Esophagus squamous epithelium (tissue), 5 donors: ENCODE measurements around the gene LTB4R2. TPM values are rescaled to one million over a fixed set of nuclear protein-coding genes. Genes with fewer than 3 reads are reported as not detected.
"Not testable (repeated sequence)": the region's sequence is repeated elsewhere in the genome, so short reads cannot be mapped to it uniquely, and the experiment has no call there.

Experiments
- DNase-seq: peaks from one replicate; lab custom pipeline; 2025; lab: John Stamatoyannopoulos, UW
- H3K27ac ChIP-seq, 4 donors: fragments of 200-600 bp; sonication (generic); one replicate each; pipeline ENCODE4 v1.5.1; 2016 to 2019; ENCODE audit warnings: mild to moderate bottlenecking in 1 of 4
- H3K27me3 ChIP-seq, 4 donors: fragments of 200-600 bp; sonication (generic); 1 replicate in 3 of 4; 2 replicates in 1 of 4; pipeline versions ENCODE4 v1.5.1 to v1.6.0; 2017 to 2021; ENCODE audit warnings: antibody characterized with exemption in 1 of 4
- H3K36me3 ChIP-seq, 3 donors: fragments of 200-600 bp; sonication (generic); one replicate each; pipeline ENCODE4 v1.5.1; 2016 to 2019
- H3K4me1 ChIP-seq, 3 donors: fragments of 200-600 bp; sonication (generic); one replicate each; pipeline ENCODE4 v1.5.1; 2017 to 2019
- H3K4me3 ChIP-seq, 4 donors: fragments of 200-600 bp; sonication (generic); 1 replicate in 3 of 4; 2 replicates in 1 of 4; pipeline ENCODE4 v1.5.1; 2016 to 2019; ENCODE audit warnings: mild to moderate bottlenecking in 2 of 4, moderate library complexity in 1 of 4
- H3K9me3 ChIP-seq, 3 donors: fragments of 200-600 bp; sonication (generic); one replicate each; pipeline ENCODE4 v1.5.1; 2016 to 2019
- CTCF ChIP-seq, 6 experiments: fragments of 450-650 bp in 4 of 6; fragments of 200-600 bp in 2 of 6; sonication (generic) in 2 of 6; IDR thresholded peaks; one replicate each; pipeline ENCODE4 v1.5.1; 2016 to 2019; ENCODE audit warnings: antibody characterized with exemption in 6 of 6, mild to moderate bottlenecking in 4 of 6, moderate library complexity in 4 of 6
- POLR2A ChIP-seq, 4 donors: fragments of 450-650 bp; IDR thresholded peaks; one replicate each; pipeline ENCODE4 v1.6.1; 2017; ENCODE audit warnings: antibody characterized with exemption in 4 of 4, mild to moderate bottlenecking in 4 of 4, moderate library complexity in 3 of 4
- WGBS, 2 donors: methylation state at CpG; one replicate each; pipeline ENCODE4 v1.1.5; 2018; 5-methylcytosine and 5-hydroxymethylcytosine counted together
- intact Hi-C: fragments of 100-400 bp; cut with DNase I; formaldehyde crosslinking; loops from one replicate; pipeline ENCODE4 v1.15.0; 2022
- total RNA-seq, 4 donors: library from RNA; depleted of rRNA; stranded (reverse); fragments of >200 nt; gene quantifications; one replicate each; pipeline ENCODE4 v1.1.0, GENCODE V29; 2016
- donor health status: DM: yes; HTN: yes; CAD: no.

The LTB4R2 gene
- total RNA-seq, 4 donors from 2014 or later: 66.0 to 169 (median 123) TPM

GRCh38 chr14:24349742-24350141 lies 39.8 kb downstream of the LTB4R2 start:
- 63 to 83% methylated on average over 5 of the region's 5 CpGs for WGBS, 2 donors
- no peak overlapping the region for H3K27ac ChIP-seq
- H3K9me3 ChIP-seq: no peaks in the 10 kb centered on the region
- H3K4me1 ChIP-seq: peaks cover 0 to 26% (median 17%) of the 10 kb centered on the region in 3 donors
- no peak for DNase-seq
- intact Hi-C loops: no loop called here
- H3K4me3 ChIP-seq: no peak overlapping the region
- H3K36me3 ChIP-seq: no peaks in the 10 kb centered on the region
- TF ChIP-seq POLR2A (IDR thresholded peaks at IDR 0.05): no peak
- TF ChIP-seq CTCF (IDR thresholded peaks at IDR 0.05): no peak
- H3K27me3 ChIP-seq: peaks cover 0 to 15% (median 0%) of the 10 kb centered on the region in 4 donors

- intact Hi-C loops: no loop called here
- H3K9me3 ChIP-seq: no peaks in the 10 kb centered on the region
- DNase-seq: no peak
- no peak for TF ChIP-seq CTCF (IDR thresholded peaks at IDR 0.05)
- TF ChIP-seq POLR2A (IDR thresholded peaks at IDR 0.05): no peak
- H3K36me3 ChIP-seq: no peaks in the 10 kb centered on the region
- H3K27ac ChIP-seq: no peak overlapping the region
- WGBS, 2 donors: 34 to 36% methylated on average over 4 of the region's 4 CpGs
- peaks cover 0 to 8% (median 0%) of the 10 kb centered on the region in 4 donors for H3K27me3 ChIP-seq
- H3K4me1 ChIP-seq: peaks cover 0 to 26% (median 17%) of the 10 kb centered on the region in 3 donors
- H3K4me3 ChIP-seq: no peak overlapping the region
Measured at GRCh38 chr14:24351517-24351916, 41.6 kb downstream of the LTB4R2 start.

- no peaks in the 10 kb centered on the region for H3K36me3 ChIP-seq
- 76 to 82% methylated on average over 5 of the region's 5 CpGs for WGBS, 2 donors
- peak overlapping the region in 2 of 4 donors; percentile 55 to 60 for H3K27ac ChIP-seq
- peaks cover 0 to 3% (median 0%) of the 10 kb centered on the region in 4 donors for H3K27me3 ChIP-seq
- no peaks in the 10 kb centered on the region for H3K9me3 ChIP-seq
- no peak overlapping the region for H3K4me3 ChIP-seq
- intact Hi-C loops: no loop called here
- peaks cover 0 to 13% (median 12%) of the 10 kb centered on the region in 3 donors for H3K4me1 ChIP-seq
- DNase-seq: no peak
- no peak for TF ChIP-seq CTCF (IDR thresholded peaks at IDR 0.05)
- no peak for TF ChIP-seq POLR2A (IDR thresholded peaks at IDR 0.05)
Measured at GRCh38 chr14:24353559-24354481, 43.9 kb downstream of the LTB4R2 start.

GRCh38 chr14:24354482-24354825 lies 44.5 kb downstream of the LTB4R2 start:
- DNase-seq, H3K27me3 ChIP-seq, H3K36me3 ChIP-seq, intact Hi-C loops, H3K9me3 ChIP-seq, H3K4me3 ChIP-seq: not testable (repeated sequence)
- Histone ChIP-seq H3K27ac (peak overlapping the region in 2 of 4 donors; percentile 55 to 60), H3K4me1 (peaks cover 0 to 13% (median 12%) of the 10 kb centered on the region in 3 donors)
- 73 to 74% methylated on average over 3 of the region's 3 CpGs for WGBS, 2 donors

DNA sequence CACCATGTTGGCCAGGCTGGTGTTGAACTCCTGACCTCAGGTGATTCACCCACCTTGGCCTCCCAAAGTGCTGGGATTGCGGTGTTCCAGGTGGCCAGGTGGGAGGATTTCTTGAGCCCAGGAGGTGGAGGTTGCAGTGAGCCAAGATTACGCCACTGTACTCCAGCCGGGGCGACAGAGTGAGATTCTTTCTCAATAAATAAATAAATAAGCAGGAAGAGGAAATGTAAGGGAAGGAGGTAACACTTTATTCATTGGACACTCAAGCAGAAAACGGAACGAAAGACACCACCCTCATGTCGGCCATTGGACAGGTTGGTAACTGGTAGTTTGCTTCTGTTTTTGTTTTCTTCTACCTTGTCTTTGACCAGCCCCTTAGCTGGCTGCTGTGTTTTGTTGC lies 45.1 kb downstream of the LTB4R2 start:
- Histone ChIP-seq H3K36me3 (no peaks in the 10 kb centered on the region), H3K27me3 (peaks cover 0 to 3% (median 0%) of the 10 kb centered on the region in 4 donors), H3K9me3 (no peaks in the 10 kb centered on the region), H3K4me1 (peaks cover 0 to 13% (median 12%) of the 10 kb centered on the region in 3 donors), H3K4me3 (no peak overlapping the region), H3K27ac (no peak overlapping the region)
- WGBS, 2 donors: 70 to 72% methylated on average over 6 to 7 of the region's 7 CpGs
- intact Hi-C loops: no loop called here
- no peak for TF ChIP-seq POLR2A (IDR thresholded peaks at IDR 0.05)
- TF ChIP-seq CTCF (IDR thresholded peaks at IDR 0.05): no peak
- DNase-seq: no peak
